ENCODE data around the gene OR2D2.
"Not testable (repeated sequence)": the region's sequence is repeated elsewhere in the genome, so short reads cannot be mapped to it uniquely, and the experiment has no call there.

Gene OR2D2, protein sequence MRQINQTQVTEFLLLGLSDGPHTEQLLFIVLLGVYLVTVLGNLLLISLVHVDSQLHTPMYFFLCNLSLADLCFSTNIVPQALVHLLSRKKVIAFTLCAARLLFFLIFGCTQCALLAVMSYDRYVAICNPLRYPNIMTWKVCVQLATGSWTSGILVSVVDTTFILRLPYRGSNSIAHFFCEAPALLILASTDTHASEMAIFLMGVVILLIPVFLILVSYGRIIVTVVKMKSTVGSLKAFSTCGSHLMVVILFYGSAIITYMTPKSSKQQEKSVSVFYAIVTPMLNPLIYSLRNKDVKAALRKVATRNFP

DNA sequence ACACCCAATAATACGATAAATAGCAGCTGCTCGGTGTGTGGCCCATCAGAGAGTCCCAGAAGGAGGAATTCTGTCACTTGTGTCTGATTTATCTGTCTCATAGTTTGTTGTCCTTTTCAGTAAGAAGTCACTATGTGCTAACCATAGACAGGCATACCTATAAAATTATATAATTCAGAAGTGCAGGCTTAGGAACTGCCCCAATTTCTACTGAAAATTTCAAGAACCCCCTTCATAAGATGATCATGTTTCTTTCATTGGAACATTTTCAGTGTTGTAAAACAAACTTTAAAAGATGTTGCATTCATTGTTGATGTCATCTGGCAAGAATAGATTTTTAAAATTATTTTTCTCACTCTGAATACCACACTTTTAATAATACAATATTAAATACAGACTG lies at the start of gene OR2D2:
Gene OR2D2, minus strand, starts transcription at position 101 of the 400 bp plus-strand sequence. Its CDS starts 0 bp downstream, at position 101.
- DNase-seq: no peak

DNA sequence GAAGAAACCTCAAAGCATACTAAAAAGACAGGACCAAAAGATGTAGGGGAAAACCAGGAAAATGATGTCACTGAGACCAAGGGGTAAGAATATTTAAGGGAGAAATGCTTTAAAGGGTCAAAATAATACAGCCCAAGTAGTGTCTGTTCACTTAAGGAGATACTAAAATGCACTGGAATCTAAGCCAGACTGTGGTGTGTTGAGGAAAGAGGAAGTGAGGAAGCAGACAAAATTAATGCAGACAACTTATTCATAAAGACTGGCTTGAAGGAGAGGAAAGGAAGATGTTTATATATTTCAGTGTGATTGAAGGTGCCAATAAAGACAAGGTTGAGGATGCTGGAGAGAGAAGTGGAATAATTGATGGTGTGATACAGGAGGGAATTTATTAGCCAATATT lies 49.7 kb upstream of the OR2D2 start:
- no peak for DNase-seq

DNA sequence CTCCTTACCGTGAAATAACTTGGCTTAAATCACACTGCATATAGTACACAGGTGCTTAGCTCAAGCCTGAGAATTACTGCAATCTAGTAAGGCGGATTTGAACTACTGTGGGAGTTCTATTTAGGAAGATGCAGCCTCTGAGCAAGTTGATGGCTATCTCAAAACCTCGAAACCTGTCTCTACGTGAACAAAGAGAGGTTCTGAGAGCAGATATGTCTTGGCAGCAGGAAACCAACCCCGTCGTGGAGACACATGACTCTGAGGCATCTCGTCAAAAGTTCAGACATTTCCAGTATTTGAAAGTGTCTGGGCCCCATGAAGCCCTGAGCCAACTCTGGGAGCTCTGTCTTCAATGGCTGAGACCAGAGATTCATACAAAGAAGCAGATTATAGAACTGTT lies 39.8 kb upstream of the OR2D2 start:
- DNase-seq: no peak

DNA sequence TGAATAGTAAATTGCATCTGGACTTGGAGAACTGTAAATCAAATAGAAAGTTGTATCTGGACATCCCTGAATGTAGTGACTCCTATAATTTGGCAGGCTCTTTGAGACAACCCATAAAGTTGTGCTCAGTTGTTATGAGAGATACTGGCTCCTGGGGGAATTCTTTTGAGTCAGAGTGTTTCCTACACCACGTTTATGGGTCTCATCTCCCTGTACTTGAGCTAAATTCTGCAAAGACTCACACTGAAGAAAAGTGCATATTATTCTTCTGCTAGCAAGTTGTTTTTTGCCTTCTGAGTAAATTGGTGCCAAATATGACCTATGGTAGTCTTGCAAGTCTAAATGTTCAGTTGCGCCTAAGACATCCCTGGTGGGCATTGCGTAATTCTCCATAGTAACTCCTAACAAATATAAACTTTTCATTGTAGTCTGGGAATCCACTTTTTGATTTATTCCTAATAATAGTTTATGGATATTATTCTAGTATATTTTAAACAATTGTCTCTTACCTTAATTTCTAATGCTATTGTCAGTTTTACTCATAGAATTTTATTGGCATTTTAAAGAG lies 38.9 kb upstream of the OR2D2 start:
- no peak for DNase-seq

DNA sequence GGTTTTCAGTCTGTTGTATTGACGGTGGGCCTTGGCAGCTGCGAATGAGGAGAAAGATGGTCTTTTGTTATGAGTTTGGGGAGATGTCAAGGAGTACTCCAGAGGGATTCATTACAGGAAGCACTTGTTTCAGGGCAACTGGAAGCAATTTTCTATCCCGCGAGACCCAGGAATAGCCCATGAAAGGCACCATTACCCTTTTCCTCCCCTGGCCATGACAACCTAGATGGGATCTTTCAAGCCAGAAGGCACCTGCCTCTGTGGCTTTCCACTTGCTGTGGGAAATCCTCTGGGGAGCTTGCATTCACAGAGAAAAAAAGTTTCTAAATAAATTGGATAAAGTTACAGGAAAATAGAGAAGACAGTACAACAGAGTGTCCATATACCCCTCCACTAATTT lies 36.6 kb upstream of the OR2D2 start:
- no peak for DNase-seq

DNA sequence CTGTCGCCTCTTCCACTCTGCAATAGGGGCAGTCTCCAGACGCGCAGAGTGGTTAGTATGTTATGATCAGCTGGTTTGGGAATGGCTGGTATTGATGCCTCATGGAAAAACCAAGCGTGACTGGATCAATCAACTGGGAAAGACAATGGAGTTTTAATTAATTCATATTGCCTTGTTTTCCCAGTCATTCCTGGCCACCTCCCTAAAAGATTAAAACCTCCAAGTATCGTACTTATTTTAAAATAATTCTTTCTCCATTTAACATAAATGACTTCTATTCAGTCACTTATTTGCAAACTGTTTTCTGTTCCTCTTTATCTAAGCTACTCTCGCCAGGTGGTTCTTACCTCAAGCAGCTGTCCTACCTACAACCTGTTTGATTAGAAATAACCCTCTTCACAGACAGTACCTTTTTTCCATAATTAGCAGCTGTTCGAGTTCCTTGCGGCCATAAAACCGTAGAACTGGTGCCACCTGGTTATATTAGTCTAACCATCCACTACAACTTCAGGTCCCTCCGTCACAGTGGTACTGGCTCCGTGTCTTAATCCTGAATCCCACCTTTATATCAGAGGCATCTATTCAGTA lies 34.8 kb upstream of the OR2D2 start:
- no peak for DNase-seq

DNA sequence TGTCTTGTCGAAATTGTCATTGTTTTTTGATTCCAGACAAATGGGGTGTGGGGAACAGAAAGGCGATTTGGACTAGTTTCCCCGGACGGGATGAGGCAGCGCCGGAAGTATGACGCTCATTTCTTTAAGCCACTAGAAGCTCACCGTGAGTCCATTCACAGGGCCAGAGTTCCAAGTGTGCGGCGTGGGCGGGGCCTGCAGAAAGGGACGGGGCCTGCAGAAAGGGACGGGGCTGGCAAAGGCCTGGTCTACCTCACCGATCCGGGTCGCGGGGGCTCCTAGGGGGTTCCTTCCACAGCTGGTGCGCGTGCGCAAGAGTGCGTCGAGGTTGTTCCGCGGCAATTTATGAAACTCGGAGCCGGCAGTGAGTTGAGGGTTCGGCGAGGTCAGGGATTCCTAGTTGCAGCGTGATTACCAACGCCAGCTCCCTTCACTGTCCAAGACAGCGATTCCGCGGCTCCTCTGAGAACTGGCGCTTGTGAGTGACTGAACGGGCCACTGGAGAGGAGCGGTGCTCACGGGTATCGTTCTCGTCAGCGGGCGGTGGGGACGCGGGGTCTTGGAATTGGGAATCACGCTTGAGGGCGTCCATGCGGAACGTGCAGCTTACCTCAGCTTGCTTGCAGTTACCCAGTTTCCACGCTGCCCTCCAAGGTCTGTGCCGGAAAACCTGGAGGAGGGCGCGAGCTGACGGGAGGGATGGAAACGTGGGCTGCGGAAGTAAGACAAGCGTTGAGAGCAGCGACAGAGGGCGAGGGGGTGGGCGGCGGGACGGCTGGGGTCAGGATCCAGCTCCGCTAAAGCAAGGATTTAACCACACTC lies 34.1 kb upstream of the OR2D2 start, which contains the start of gene ZNF215:
Gene ZNF215, plus strand, starts transcription at position 219 of the 822 bp plus-strand sequence. CDS start 5,847 bp downstream, outside the sequence.
- DNase-seq: no peak

DNA sequence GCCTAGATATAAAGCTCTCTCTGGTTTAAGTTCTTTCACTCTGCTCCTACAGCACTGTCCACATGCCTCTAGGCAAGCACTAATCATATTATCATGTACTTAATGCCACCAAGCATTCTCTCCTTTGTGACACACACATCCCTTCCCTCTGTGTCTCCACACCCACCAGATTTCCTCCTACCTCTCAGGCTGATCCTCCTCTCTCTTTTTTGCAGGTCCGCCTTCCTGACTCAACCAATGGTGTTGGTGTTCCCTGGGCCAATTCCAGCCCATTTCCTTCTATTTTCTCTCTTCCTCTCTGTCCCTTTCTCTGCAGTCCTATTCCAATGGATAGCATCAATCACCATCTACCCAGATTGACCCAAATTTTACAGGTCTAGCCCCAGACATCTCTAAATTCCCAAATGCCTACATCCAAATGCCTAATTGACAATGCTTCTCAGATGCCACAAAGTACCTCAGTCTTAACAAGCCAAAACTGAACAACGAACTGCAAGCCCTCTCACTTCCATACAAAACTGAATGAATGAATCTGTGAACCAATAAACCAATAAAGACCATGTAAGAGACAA lies 33.4 kb upstream of the OR2D2 start:
- no peak for DNase-seq

DNA sequence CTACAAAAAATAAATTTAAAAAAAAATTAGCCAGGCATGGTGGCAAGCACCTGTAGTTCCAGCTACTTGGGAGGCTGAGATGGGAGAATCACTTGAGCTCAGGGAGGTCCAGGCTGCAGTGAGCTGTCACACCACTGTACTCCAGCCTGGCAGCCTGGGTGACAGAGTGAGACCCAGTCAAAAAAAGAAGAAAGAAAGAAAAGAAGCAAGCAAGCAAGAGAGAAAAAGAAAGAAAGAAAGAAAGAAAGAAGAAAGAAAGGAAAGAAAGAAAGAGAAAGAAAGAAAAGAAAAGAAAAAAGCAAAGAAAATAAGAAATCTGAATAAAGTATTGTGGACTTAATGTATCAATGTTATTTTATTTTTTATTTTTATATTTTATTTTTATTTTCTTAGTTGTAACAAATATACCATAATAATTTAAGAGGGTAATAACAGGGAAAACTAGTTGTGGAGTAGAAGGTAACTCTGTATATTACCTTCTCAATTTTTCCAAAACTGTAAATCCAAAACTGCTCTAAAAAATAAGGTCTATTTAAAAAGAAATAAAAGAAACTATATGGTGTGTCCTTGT lies 32.8 kb upstream of the OR2D2 start:
- no peak for DNase-seq

DNA sequence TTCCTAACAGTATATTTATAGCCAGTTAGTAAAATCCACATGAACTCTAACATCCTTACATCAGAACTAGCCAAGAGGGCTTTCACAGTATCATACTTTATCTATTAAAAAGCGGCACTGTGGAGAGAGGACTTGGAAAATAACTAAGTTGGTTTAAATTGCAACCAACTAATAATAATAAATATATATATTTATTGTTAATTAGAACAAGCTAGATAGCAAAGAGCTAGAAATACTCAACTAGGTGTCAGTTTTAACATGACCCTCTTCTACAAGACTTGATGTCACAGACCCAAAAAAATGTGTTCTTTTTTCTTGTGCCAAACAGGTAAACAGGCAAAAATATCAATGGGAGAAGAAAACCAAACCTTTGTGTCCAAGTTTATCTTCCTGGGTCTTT lies 28.4 kb upstream of the OR2D2 start, which contains the start of gene OR2D3:
Gene OR2D3, plus strand, starts transcription at position 301 of the 400 bp plus-strand sequence. Its CDS starts 0 bp downstream, at position 301.
- no peak for DNase-seq

DNA sequence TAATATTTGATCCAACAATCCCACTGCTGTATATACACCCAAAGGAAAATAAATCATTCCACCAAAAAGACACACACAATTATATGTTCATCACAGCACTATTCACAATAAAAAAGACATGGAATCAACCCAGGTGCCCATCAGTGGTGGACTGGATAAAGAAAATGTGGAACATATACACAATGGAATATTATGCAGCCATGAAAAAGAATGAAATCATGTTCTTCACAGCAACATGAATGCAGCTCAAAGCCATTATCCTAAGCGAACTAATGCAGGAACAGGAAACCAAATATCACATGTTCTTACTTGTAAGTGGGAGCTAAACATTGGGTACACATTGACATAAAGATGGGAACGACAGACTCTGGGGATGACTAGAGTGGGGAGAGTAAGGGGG lies 27.4 kb upstream of the OR2D2 start:
- no peak for DNase-seq

DNA sequence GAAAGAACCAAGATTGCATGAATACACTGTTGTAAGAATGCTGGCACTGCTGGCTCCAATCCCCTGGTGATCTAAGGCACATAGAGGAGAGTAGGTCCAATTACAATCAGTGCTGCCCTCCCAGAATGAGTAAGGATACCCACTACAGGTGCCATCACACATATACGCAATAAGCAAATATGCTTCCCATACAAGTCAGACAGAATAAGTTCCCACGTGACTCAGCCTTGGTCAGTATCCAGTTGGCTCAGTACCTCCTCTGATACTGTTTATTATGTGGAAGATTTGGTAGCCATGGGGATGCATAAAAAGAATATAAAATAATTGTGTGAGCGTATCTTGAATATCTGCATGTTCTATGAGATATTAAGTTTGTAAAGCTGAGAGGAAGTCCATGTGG lies 19.6 kb upstream of the OR2D2 start:
- DNase-seq: no peak

DNA sequence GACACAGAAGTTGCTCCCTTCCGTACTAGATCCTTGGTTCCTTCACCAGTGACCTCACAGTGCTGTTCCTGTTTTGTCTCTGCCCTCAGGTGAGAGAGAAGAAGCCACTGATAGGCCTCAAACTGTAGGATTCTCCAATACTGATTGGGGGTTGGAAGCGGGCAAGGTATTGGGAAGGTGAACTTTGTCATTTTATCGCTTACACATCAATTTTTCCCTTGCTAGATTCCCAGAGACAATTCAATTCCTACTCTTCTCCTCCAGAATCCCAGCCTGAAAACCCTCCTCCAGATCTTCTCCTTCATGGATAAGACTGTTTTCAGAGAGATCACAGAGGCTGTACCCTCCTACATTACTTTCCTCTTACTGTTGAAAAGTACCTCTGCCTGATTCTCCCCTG lies 19.1 kb upstream of the OR2D2 start:
- no peak for DNase-seq

DNA sequence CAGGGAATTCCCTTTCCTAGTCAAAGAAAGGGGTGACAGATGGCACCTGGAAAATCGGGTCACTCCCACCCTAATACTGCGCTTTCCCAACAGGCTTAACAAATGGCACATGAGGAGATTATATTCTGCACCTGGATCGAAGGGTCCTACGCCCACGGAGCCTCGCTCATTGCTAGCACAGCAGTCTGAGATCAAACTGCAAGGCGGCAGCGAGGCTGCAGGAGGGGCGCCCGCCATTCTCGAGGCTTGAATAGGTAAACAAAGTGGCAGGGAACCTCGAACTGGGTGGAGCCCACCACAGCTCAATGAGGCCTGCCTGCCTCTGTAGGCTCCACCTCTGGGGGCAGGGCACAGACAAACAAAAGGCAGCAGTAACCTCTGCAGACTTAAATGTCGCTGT lies 12.5 kb upstream of the OR2D2 start:
- DNase-seq: not testable (repeated sequence)

DNA sequence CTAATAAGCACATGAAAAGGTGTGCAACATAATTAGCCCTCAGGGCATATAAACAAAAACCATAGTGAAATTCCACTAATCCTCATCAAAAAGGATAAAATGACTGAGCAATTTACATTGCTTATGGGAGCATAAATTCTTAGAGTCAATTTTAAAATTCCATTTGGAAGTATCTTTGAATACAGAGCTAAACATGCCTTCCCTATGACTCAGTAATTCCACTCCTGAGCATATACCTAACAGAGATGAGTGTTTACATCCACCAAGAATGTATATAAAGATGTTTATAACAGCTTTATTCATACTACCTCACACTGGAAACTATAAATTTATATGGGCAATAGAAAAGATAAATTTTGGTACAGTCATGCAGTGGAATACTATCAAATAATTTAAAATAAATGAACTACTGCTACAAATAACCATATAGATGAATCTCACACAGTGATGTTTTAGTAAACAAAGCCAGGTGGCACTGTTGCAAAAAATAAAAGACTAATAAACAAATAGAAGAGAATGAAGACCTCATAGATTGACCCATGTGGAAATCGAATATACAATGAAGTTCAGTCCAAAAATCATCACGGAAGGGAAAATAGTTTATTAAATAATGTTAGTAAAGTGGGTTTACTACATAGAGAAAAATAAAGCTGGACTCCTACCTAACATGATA lies 8.2 kb upstream of the OR2D2 start:
- no peak for DNase-seq

DNA sequence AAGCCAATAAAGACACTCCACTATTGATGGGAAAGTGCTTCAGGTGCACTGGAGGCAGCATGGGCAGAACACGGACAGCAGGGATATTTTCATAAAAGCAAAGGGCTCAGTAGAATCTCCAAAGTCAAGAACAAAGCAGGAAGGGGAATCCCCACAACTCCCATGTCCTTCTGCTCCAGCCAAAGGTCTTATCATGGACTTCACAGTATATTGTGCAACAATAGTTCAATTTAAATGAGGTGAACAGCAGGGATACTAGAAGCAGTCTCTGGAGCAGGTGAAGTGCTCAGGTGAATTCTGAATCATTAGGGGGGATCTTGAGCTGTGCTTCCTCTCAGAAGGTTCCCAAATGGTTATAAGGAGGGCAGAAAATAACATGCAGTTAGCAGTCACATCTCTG lies 6.6 kb upstream of the OR2D2 start:
- no peak for DNase-seq

DNA sequence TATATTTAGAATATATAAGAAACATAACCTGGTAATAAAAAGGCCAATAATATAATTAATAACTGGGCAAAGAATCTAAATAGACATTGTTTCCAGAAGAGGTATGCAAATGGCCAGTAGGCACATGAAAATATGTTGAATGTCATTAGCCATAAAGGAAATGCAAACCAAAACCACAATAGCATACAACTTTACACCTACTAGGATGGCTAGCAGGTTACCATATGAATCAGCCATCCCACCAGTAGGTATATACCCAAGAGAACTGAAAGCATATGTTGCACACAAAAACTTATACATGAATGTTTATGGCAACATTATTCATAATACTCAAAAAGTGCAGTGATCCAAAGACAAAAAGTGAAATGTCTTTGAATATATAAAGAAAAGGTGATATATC lies 2.7 kb upstream of the OR2D2 start:
- no peak for DNase-seq

DNA sequence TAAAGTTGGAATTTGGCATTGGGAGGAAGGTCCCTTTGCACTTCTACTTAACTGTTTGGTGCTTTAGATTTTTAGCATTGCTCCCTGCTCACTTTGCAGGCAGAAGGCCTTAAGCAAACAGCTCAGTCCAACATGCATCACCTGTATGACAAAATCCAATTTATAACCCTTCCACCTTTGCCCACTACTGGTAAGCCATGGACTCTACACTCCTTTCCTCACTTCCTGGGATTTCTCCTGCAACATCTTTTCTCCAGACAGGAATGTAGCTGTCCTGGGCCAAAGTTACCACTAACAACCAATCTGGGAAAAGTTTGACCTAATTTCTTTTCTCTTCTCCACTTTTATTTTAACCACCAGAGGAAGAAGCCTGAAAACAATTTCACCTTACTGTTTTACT lies 1.8 kb upstream of the OR2D2 start:
- DNase-seq: no peak

DNA sequence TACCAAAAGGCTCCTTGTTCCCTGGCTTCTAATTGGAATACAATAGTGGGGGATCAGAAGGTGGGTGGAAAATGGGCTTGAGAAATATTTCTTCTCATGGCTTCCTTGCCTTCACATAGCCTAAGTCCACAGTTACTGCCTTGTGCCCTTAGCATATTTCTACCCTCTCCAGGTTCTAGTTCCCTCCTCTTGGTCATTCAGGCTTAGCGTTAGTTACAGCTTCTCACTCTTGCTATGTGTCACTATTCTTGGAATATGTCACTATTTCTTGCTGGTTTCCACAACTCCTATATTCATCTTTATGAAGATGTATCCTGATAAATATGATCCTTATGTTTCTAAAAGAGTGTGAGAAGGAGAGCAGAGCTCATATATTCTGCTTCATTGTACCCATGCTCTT lies 2.5 kb downstream of the OR2D2 start:
- DNase-seq: no peak

DNA sequence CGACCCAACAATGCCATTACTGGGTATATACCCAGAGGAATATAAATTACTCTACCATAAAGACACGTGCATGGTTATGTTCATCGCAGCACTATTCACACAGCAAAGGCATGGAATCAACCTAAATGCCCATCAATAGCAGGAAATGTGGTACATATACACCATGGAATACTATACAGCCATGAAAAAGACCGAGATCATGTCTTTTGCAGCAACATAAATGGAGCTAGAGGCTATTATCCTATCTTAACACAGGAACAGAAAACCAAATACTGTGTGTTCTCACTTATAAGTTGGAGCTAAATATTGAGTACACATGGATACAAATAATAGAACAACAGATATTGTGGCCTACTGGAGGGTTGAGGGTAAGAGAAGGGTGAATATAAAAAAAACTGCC lies 3.5 kb downstream of the OR2D2 start:
- DNase-seq: no peak

DNA sequence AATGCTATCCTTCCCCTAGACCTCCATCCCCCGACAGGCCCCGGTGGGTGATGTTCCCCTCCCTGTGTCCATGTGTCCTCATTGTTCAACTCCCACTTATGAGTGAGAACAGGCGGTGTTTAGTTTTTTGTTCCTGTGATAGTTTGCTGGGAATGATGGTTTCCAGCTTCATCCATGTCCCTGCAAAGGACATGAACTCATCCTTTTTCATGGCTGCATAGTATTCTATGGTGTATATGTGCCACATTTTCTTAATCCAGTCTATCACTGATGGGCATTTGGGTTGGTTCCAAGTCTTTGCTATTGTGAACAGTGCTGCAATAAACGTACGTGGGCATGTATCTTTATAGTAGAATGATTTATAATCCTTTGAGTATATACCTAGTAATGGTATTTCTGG lies 4.6 kb downstream of the OR2D2 start:
- DNase-seq: not testable (repeated sequence)

DNA sequence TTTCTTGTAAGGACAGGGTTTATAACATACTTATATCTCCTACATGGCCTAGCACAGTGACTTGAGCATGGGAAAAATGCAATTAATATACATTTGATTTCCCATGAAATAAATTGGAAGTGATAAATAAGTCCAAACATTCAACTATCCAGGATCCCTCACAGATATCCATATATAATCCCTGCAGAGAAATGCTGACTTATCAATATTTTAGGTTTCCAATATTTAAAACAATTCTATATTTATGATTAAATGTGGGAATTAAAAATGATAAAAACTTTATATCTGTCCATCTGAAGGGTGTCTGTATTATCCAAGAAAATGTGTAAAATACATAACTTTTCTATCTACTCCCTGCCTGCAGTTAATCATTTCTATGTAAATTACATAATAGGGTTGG lies 9.5 kb downstream of the OR2D2 start:
- no peak for DNase-seq
